AG09319 (cell line): ENCODE data around the gene DRC1.

Source experiments
- DNase-seq: peaks from one replicate; pipeline ENCODE4 v3.0.0-alpha.2; 2010; ENCODE audit warnings: low read depth; ENCODE audit errors: extremely low read depth
- TF ChIP-seq, protein P1 (sequence below): IDR thresholded peaks from 2 replicates; pipeline ENCODE4 v1.5.1; 2011; ENCODE audit warnings: low read depth, mild to moderate bottlenecking, inconsistent platforms, low read length, moderate library complexity

DRC1 gene

DNA sequence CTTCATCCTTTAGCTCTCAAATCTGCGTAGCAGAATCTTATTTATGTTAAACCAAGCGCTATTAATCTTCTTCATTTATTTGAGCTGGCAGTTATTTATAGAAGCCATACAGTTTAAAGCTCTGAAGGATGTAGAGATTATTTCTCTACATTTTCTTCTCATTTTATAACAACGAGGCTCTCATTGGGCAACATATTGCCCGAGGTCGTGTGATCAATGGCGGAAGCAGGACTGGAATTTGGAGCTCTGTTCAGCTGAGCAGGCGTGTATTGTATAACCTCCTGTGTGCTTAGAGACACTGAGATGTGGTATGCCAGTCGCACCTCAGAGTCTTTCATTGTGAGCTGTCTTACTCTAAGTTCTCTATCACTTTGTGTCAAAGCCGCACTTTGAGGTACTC is 17.5 kb upstream of the DRC1 start:
- DNase-seq: no peak
- TF ChIP-seq, protein P1, sequence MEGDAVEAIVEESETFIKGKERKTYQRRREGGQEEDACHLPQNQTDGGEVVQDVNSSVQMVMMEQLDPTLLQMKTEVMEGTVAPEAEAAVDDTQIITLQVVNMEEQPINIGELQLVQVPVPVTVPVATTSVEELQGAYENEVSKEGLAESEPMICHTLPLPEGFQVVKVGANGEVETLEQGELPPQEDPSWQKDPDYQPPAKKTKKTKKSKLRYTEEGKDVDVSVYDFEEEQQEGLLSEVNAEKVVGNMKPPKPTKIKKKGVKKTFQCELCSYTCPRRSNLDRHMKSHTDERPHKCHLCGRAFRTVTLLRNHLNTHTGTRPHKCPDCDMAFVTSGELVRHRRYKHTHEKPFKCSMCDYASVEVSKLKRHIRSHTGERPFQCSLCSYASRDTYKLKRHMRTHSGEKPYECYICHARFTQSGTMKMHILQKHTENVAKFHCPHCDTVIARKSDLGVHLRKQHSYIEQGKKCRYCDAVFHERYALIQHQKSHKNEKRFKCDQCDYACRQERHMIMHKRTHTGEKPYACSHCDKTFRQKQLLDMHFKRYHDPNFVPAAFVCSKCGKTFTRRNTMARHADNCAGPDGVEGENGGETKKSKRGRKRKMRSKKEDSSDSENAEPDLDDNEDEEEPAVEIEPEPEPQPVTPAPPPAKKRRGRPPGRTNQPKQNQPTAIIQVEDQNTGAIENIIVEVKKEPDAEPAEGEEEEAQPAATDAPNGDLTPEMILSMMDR: no peak

DNA sequence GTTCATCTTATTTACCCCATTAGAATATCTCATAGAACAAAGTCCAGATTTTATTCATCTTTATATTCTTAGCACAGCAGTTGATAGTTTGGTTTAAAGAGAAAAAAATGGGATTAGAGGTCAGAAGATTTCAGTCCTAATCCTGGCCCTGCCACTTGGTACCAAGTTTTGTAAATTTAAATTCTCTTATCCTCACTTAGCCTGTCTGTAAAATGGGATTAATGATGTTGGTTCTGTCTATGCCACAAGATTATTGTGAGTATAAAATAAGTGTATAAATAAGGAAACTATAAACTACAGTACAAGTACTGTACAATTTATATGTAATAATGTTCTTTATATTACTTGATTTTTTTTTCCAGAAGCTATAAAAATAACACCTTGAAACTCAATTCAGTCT is 17.1 kb upstream of the DRC1 start:
- DNase-seq: no peak
- TF ChIP-seq, protein P1: no peak

DNA sequence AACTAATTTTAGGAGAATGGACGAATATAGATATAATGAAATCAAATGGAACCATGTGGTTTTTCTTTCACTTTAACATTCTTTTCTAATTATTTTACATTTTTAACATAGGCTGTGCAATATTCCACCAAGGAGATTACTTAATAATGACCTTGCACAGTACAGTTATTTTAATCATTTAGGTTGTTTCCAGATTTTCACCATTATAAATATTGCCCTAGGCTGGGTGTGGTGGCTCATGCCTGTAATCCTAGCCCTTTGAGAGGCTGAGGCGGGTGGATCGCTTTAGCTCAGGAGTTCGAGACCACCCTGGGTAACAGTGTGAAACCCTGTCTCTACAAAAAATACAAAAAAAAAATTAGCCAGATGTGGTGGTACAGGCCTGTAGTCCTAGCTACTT is 14.5 kb upstream of the DRC1 start:
- TF ChIP-seq, protein P1: no peak

DNA sequence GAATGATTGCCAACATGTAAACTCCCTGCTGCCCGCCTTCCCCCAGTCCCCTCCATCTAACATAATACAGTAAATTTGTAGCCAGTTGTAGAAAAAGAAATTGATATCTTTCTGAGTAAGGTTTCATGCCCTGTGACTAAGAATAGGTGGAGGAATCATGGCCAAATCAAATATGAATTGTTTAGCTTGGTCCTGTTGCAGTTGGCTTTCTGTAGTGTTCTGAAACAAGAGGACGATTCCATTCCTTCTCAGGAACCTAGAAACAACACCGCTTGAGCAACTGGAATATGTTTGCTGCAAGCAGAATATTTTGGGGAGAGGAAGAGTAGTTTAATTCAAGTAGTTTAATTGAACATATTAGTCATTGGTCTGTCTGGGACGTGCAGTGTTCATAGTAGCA is 7.0 kb upstream of the DRC1 start:
- no peak for DNase-seq
- TF ChIP-seq, protein P1: no peak

More for the DNA sequence above, 14.5 kb upstream of the DRC1 start:
- DNase-seq: peak; percentile 10

DNA sequence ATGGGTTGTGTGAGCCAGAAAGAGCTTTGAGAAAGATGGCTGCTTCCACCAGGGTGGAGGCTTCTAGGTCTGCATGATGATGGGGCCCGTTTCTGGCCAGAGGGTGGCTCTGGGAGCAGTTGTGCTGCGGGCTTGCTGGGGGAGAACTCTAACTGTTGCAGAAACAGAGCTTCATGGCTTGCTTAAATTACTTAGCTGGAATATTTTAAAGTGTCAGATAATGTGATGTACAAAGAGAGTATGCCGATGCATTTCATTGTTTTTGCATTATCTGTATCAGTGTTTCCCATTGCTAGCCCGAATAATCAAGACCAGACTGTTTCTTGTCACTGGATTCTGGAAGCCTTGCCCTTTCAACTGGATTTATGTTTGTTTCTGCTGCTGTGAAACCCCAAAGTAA is 6.3 kb upstream of the DRC1 start:
- DNase-seq: no peak
- TF ChIP-seq, protein P1: no peak

DNA sequence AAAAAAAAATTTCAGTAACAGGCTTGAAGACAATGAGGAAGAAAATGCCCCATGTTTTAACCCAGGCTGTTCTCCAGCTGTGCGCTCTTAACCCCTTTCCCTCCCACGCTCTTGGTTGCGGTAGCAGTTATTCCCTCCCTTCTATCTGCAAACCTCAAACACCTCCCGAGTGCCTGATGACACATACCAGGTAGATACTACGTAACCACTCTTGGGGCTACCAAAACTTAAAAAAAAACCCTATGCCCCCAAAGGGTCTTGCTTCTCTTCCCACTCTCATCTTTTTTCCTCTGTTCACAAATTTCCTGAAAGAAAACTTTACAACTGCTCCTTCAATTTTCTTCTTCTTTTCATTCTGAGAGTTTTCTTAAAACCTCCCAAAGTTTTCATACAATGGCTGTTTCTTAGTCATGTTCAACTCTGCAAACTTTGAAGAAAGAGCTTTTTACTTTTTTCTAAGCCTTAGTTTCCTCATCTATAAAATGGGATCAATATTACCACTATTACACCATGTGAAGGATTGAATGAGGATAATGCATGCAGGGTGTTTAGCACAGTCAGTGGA is 4.9 kb upstream of the DRC1 start:
- TF ChIP-seq, protein P1: no peak
- no peak for DNase-seq

DNA sequence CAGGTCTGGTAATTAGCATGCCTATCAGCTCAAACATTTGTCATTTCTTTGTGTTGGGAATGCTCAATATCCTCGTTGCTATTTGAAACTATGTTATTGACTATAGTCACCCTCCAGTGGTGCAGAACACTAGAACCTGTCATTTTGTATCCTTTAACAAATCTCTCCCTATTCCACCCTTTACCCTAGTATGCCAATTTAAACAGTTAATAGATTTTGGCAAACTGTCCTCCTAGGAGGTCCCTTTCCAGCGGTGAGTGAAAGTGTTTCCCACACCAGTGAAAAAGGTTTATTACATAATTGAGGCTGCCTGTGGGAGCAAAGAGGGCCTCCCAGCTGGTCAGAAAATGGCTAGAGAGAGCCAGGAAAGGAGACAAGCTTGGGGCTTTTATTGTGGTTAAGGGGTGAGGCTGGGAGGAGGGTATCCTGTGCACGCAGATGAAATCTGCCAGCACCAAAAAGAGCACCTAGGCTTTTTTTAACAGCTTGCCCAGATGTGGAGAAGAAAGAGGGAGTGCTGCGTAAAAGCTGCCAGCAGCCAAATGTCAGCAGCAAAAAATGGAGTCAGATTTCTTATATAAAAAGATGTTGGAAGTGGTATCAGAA is 1.8 kb upstream of the DRC1 start:
- no peak for DNase-seq
- TF ChIP-seq, protein P1: no peak
